Kidney (tissue), 14 donors: ENCODE measurements around the gene PIGH. TPM values are rescaled to one million over a fixed set of nuclear protein-coding genes. Genes with fewer than 3 reads are reported as not detected.
"Not testable (repeated sequence)": the region's sequence is repeated elsewhere in the genome, so short reads cannot be mapped to it uniquely, and the experiment has no call there.

Experiments
- DNase-seq, 5 donors: peaks; one replicate each; pipeline ENCODE4 v3.0.0-alpha.2; 2013 to 2020
- FAIRE-seq: peaks from 2 replicates; lab custom pipeline; 2012; peaks lifted over from hg19 to GRCh38; lab: Jason Lieb, UNC
- H3K27ac ChIP-seq, 2 donors: one replicate each; pipeline ENCODE4 v1.7.0; 2013; ENCODE audit warnings: low read depth in 2 of 2, low read length in 2 of 2, inconsistent platforms in 1 of 2
- H3K27me3 ChIP-seq: one replicate; pipeline ENCODE4 v1.7.1; 2013; ENCODE audit warnings: low read length, inconsistent platforms; ENCODE audit not compliant: control insufficient read depth, insufficient read depth
- H3K36me3 ChIP-seq, 3 donors: one replicate each; pipeline versions ENCODE4 v1.7.0 to v1.7.1; 2013; ENCODE audit warnings: low read length in 3 of 3, control low read depth in 1 of 3, inconsistent platforms in 1 of 3; ENCODE audit not compliant: insufficient read depth in 3 of 3, control insufficient read depth in 2 of 3
- H3K4me1 ChIP-seq, 3 donors: one replicate each; pipeline versions ENCODE4 v1.7.0 to v1.7.1; 2013; ENCODE audit warnings: low read length in 3 of 3, inconsistent platforms in 1 of 3, low read depth in 1 of 3; ENCODE audit not compliant: control insufficient read depth in 2 of 3, insufficient read depth in 2 of 3
- H3K4me3 ChIP-seq, 3 donors: one replicate each; pipeline versions ENCODE4 v1.7.0 to v1.8.1; 2013; ENCODE audit warnings: low read length in 3 of 3, control low read depth in 1 of 3, inconsistent platforms in 1 of 3
- H3K9ac ChIP-seq, 3 donors: one replicate each; pipeline versions ENCODE4 v1.7.0 to v1.7.1; 2013; ENCODE audit warnings: low read length in 3 of 3, control low read depth in 1 of 3, inconsistent platforms in 1 of 3
- H3K9me3 ChIP-seq, 3 donors: one replicate each; pipeline versions ENCODE4 v1.7.0 to v1.7.1; 2013; ENCODE audit warnings: low read length in 3 of 3, control low read depth in 1 of 3, inconsistent platforms in 1 of 3; ENCODE audit not compliant: control insufficient read depth in 2 of 3, insufficient read depth in 1 of 3
- intact Hi-C: fragments of 100-400 bp; cut with DNase I; formaldehyde crosslinking; loops from one replicate; pipeline ENCODE4 v1.11.1; 2022
- polyA plus RNA-seq: library from polyadenylated mRNA; stranded (reverse); fragments of 350-450 nt; fragmentation: Illumina TruSeq; extraction: RNeasy Lipid Tissue Mini Kit (QIAGEN cat#74804); gene quantifications from one replicate; pipeline ENCODE4 v1.2.3, GENCODE V29; 2014; ENCODE audit warnings: low read depth, low replicate concordance; ENCODE audit not compliant: insufficient read depth
- total RNA-seq: library from RNA; stranded (reverse); fragmentation: NEBNext Ultra II Directional; extraction: Animal tissue kit (Norgen Biotek cat#: 25700); gene quantifications from one replicate; pipeline ENCODE4 v1.2.1, GENCODE V29; 2021
- TF ChIP-seq, protein P1 (sequence below): IDR thresholded peaks from 3 replicates; pipeline ENCODE4 v1.5.1; 2012; ENCODE audit warnings: mild to moderate bottlenecking, moderate library complexity, borderline replicate concordance; ENCODE audit not compliant: insufficient read depth; ENCODE audit errors: extremely low read depth
- donor health status: control.
- donor health status: control.
- donor health status: control.
- donor health status: control.
- donor health status: control.
- donor health status: DM: yes; HTN: yes; CAD: no.
- donor health status: Normal renal cell carcinoma (clear cell type).

PIGH gene
- total and polyA plus RNA-seq, 2 donors from 2014 or later: 31.7 to 44.9 TPM

DNA sequence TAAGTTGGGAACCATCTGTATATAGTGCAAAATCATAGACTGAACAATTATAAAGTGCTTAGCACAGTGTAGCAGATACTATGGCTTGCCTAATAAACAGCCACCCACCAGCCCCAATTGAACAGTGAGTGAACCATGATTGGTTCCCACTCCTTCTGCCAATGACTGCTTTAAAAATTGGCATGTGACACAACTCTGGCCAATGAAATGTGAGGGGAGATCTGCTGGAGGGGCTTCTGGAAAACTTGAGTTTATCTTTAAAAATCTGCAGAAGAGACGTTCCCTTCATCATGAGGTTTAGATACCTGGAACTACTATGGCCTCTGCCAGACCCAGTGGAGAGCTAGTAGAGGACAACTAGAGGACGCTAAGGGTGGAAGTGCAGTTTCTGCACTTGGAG is 4.7 kb downstream of the PIGH start:
- Histone ChIP-seq H3K4me1 (peaks cover 0 to 8% (median 7%) of the 10 kb centered on the region in 3 donors), H3K36me3 (peaks cover 0 to 11% (median 3%) of the 10 kb centered on the region in 3 donors), H3K27ac (no peak overlapping the region), H3K4me3 (no peak overlapping the region), H3K9me3 (no peaks in the 10 kb centered on the region), H3K27me3 (no peaks in the 10 kb centered on the region), H3K9ac (no peak overlapping the region)
- TF ChIP-seq, protein P1, sequence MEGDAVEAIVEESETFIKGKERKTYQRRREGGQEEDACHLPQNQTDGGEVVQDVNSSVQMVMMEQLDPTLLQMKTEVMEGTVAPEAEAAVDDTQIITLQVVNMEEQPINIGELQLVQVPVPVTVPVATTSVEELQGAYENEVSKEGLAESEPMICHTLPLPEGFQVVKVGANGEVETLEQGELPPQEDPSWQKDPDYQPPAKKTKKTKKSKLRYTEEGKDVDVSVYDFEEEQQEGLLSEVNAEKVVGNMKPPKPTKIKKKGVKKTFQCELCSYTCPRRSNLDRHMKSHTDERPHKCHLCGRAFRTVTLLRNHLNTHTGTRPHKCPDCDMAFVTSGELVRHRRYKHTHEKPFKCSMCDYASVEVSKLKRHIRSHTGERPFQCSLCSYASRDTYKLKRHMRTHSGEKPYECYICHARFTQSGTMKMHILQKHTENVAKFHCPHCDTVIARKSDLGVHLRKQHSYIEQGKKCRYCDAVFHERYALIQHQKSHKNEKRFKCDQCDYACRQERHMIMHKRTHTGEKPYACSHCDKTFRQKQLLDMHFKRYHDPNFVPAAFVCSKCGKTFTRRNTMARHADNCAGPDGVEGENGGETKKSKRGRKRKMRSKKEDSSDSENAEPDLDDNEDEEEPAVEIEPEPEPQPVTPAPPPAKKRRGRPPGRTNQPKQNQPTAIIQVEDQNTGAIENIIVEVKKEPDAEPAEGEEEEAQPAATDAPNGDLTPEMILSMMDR: no peak
- DNase-seq (no peak), FAIRE-seq (no peak)
- intact Hi-C loops: no loop called here

DNA sequence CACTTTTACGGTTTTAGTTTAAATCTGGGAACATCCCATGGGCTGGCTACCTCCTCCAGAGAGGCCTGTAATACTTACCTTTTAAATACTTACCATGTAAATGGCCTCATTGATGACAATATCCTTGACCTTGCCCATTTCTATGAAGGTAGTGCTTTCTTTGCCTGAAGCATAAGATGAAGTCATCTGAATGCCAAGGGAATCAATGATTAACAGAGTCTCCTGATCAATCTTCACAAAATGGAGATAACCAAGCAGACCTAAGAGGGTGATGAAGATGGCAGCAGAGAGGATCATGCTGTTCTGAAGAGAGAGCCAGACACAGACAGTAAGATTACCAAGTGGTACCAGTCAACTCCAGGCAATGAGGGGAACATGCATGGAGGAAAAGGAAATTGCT is 6.4 kb downstream of the PIGH start:
- H3K27me3 ChIP-seq, H3K9me3 ChIP-seq, H3K4me1 ChIP-seq, FAIRE-seq, DNase-seq, intact Hi-C loops, H3K9ac ChIP-seq, H3K4me3 ChIP-seq: not testable (repeated sequence)
- H3K27ac ChIP-seq: peak overlapping the region in 1 of 2 donors; percentile 8
- peaks cover 2 to 22% (median 3%) of the 10 kb centered on the region in 3 donors for H3K36me3 ChIP-seq

DNA sequence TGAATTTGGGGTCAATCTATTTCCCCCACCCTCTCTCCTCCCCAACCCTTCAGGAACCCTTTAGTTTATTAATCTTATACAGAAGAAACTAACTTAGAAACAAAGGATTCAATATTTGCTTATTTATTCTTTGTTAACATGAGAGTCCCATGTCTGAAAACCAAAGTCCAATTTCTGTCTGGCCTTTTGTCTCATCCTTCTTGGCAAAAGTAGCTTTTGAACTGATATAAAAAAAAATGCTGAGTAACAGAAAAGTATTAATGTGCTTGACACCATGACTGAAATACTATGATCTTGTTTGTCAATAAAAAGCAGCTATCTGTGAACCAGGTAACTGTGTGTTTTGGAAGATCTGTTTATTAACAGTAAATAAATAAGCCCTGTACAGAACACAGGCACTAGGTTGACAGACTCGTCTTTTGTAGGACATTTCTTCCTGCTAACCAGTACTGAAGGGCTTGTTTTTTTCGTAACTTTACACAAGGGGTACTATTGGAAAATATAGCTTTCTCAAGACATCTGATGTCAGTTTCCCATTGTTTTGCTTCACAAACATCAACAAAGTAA is 10.8 kb downstream of the PIGH start:
- TF ChIP-seq, protein P1: no peak
- no peak for FAIRE-seq
- Histone ChIP-seq H3K4me3 (no peak overlapping the region), H3K4me1 (peaks cover 0 to 10% (median 0%) of the 10 kb centered on the region in 3 donors), H3K27me3 (no peaks in the 10 kb centered on the region), H3K27ac (no peak overlapping the region), H3K36me3 (peaks cover 2 to 36% (median 7%) of the 10 kb centered on the region in 3 donors), H3K9me3 (no peaks in the 10 kb centered on the region), H3K9ac (no peak overlapping the region)
- DNase-seq: no peak
- intact Hi-C loops: loop anchor here (10.0 kb wide), 1 partner anchor 116 kb away; the partner anchor contains the start of gene RDH12

DNA sequence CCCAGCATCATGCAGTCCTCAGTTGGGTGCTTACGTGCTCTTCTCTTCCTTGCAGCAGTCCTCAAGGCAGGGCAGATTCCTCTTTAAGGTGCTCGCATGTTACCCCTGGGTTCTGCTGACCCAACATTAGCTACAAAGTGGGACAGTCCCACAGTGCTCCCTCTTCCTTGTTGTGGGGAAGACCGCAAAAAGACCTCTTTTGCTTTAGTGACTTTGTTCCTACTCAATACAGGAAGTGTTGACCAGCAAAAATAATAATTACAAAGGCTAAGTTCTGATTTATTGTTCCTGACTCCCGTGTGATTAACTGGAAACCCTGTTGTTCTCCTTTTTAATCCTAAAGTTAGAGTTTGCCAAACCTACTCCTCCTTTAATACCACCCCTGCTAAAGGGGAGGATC is 13.7 kb downstream of the PIGH start:
- TF ChIP-seq, protein P1: no peak
- FAIRE-seq: no peak
- no peak for DNase-seq
- Histone ChIP-seq H3K27ac (no peak overlapping the region), H3K27me3 (no peaks in the 10 kb centered on the region), H3K36me3 (peaks cover 2 to 29% (median 4%) of the 10 kb centered on the region in 3 donors), H3K4me3 (no peak overlapping the region), H3K4me1 (peaks cover 0 to 10% (median 0%) of the 10 kb centered on the region in 3 donors), H3K9me3 (no peaks in the 10 kb centered on the region), H3K9ac (no peak overlapping the region)
- intact Hi-C loops: loop anchor here (10.0 kb wide), 1 partner anchor 118 kb away; the partner anchor contains the start of gene RDH12
